Mesenchymal stem cell (in vitro differentiated cells and primary cell): Measurements from ENCODE around the gene ZFPM1.

Source experiments
- DNase-seq: peaks from one replicate; pipeline ENCODE4 v3.0.0-alpha.2; 2013
- H2AFZ ChIP-seq: one replicate; pipeline ENCODE4 v1.6.1; 2013; ENCODE audit warnings: low read depth, mild to moderate bottlenecking, control low read depth, inconsistent platforms, low read length, moderate library complexity
- H2AK5ac ChIP-seq: 2 replicates; pipeline ENCODE4 v1.6.1; 2013; ENCODE audit warnings: low read length, moderate library complexity, mild to moderate bottlenecking, inconsistent platforms; ENCODE audit not compliant: severe bottlenecking
- H2BK120ac ChIP-seq: one replicate; pipeline ENCODE4 v1.6.1; 2013; ENCODE audit warnings: low read depth, mild to moderate bottlenecking, inconsistent platforms, low read length, moderate library complexity
- H2BK12ac ChIP-seq, 2 experiments: one replicate each; pipeline ENCODE4 v1.6.1; 2013; ENCODE audit warnings: inconsistent platforms in 2 of 2, low read length in 2 of 2, mild to moderate bottlenecking in 2 of 2, moderate library complexity in 2 of 2, control low read depth in 1 of 2
- H2BK15ac ChIP-seq: one replicate; pipeline ENCODE4 v1.6.1; 2013; ENCODE audit warnings: mild to moderate bottlenecking, low read depth, inconsistent platforms; ENCODE audit not compliant: poor library complexity, severe bottlenecking
- H2BK5ac ChIP-seq: 2 replicates; pipeline ENCODE4 v1.6.1; 2013; ENCODE audit warnings: low read depth, mild to moderate bottlenecking, low read length, control low read depth, inconsistent platforms; ENCODE audit not compliant: poor library complexity, severe bottlenecking
- H3K14ac ChIP-seq, 2 experiments: one replicate each; pipeline ENCODE4 v1.6.1; 2013; ENCODE audit warnings: inconsistent platforms in 2 of 2, low read length in 2 of 2, control low read depth in 1 of 2, mild to moderate bottlenecking in 1 of 2, moderate library complexity in 1 of 2
- H3K18ac ChIP-seq, 2 experiments: one replicate each; pipeline ENCODE4 v1.6.1; 2013; ENCODE audit warnings: inconsistent platforms in 2 of 2, low read length in 2 of 2, control low read depth in 1 of 2, low read depth in 1 of 2, mild to moderate bottlenecking in 1 of 2
- H3K23ac ChIP-seq, 2 experiments: one replicate each; pipeline ENCODE4 v1.6.1; 2013; ENCODE audit warnings: inconsistent platforms in 2 of 2, low read length in 2 of 2, mild to moderate bottlenecking in 2 of 2, moderate library complexity in 2 of 2, control low read depth in 1 of 2
- H3K27ac ChIP-seq: 2 replicates; pipeline ENCODE4 v1.5.1; 2013; ENCODE audit warnings: mild to moderate bottlenecking, moderate library complexity, low read length, control low read depth, inconsistent platforms; ENCODE audit not compliant: poor library complexity, severe bottlenecking
- H3K27me3 ChIP-seq, 2 experiments: 2 replicates each; pipeline versions ENCODE4 v1.6.1 to v1.7.0; 2013; ENCODE audit warnings: low read length in 2 of 2, mild to moderate bottlenecking in 2 of 2, moderate library complexity in 2 of 2, control low read depth in 1 of 2, inconsistent platforms in 1 of 2; ENCODE audit not compliant: control insufficient read depth in 1 of 2, insufficient read depth in 1 of 2
- H3K36me3 ChIP-seq, 2 experiments: 2 replicates each; pipeline versions ENCODE4 v1.6.1 to v1.7.0; 2013; ENCODE audit warnings: low read length in 2 of 2, control low read depth in 1 of 2, inconsistent platforms in 1 of 2, low read depth in 1 of 2, mild to moderate bottlenecking in 1 of 2; ENCODE audit not compliant: insufficient read depth in 2 of 2, control insufficient read depth in 1 of 2
- H3K4ac ChIP-seq, 2 experiments: one replicate each; pipeline ENCODE4 v1.6.1; 2013; ENCODE audit warnings: inconsistent platforms in 2 of 2, low read length in 2 of 2, mild to moderate bottlenecking in 2 of 2, moderate library complexity in 2 of 2, control low read depth in 1 of 2, low read depth in 1 of 2
- H3K4me1 ChIP-seq: 2 replicates; pipeline ENCODE4 v1.6.1; 2013; ENCODE audit warnings: low read depth, low read length, control low read depth; ENCODE audit not compliant: control insufficient read depth, insufficient read depth
- H3K4me2 ChIP-seq: 2 replicates; pipeline ENCODE4 v1.6.1; 2013; ENCODE audit warnings: low read length, mild to moderate bottlenecking, inconsistent platforms; ENCODE audit not compliant: poor library complexity, severe bottlenecking
- H3K4me3 ChIP-seq, 2 experiments: 2 replicates each; pipeline versions ENCODE4 v1.5.1 to v1.7.0; 2013; ENCODE audit warnings: low read length in 2 of 2, mild to moderate bottlenecking in 2 of 2, control low read depth in 1 of 2, low read depth in 1 of 2; ENCODE audit not compliant: insufficient read depth in 1 of 2
- H3K79me1 ChIP-seq: replicated peaks from 2 replicates; pipeline ENCODE4 v1.6.1; 2013; ENCODE audit warnings: mild to moderate bottlenecking, control low read depth, low read length, inconsistent platforms; ENCODE audit not compliant: poor library complexity, severe bottlenecking
- H3K9ac ChIP-seq: 2 replicates; pipeline ENCODE4 v1.7.0; 2013; ENCODE audit warnings: mild to moderate bottlenecking, low read length, moderate library complexity
- H3K9me3 ChIP-seq: 2 replicates; pipeline ENCODE4 v1.7.0; 2013; ENCODE audit warnings: mild to moderate bottlenecking, low read length; ENCODE audit not compliant: control insufficient read depth
- H4K8ac ChIP-seq: one replicate; pipeline ENCODE4 v1.6.1; 2013; ENCODE audit warnings: inconsistent platforms, mild to moderate bottlenecking, low read length, moderate library complexity
- H4K91ac ChIP-seq: one replicate; pipeline ENCODE4 v1.6.1; 2013; ENCODE audit warnings: mild to moderate bottlenecking, low read length, inconsistent platforms
- WGBS: methylation state at CpG from one replicate; pipeline ENCODE4 v1.1.7; 2013; ENCODE audit warnings: mixed read lengths; 5-methylcytosine and 5-hydroxymethylcytosine counted together

ZFPM1 gene

GRCh38 chr16:88487920-88488851, 35.1 kb downstream of the ZFPM1 start:
- Histone ChIP-seq H2BK5ac (no peak overlapping the region), H3K9me3 (no peaks in the 10 kb centered on the region), H3K23ac (no peak overlapping the region), H2BK12ac (no peak overlapping the region), H3K36me3 (peaks cover 0 to 53% of the 10 kb centered on the region in 2 experiments), H3K27ac (no peak overlapping the region), H3K4ac (no peak overlapping the region), H3K27me3 (no peaks in the 10 kb centered on the region), H2BK120ac (no peak overlapping the region), H2BK15ac (no peak overlapping the region), H2AK5ac (no peak overlapping the region), H3K4me2 (no peak overlapping the region), H2AFZ (no peak overlapping the region), H3K79me1 (peaks cover 7% of the 10 kb centered on the region), H3K14ac (no peak overlapping the region), H4K91ac (no peak overlapping the region), H3K9ac (no peak overlapping the region), H3K4me1 (peaks cover 2% of the 10 kb centered on the region), H4K8ac (no peak overlapping the region), H3K18ac (no peak overlapping the region), H3K4me3 (no peak overlapping the region)
- WGBS = 92% methylated on average over 50 of the region's 54 CpGs
- DNase-seq = no peak

GRCh38 chr16:88489163-88489741, 36.2 kb downstream of the ZFPM1 start:
- Histone ChIP-seq H3K4me2 (no peak overlapping the region), H2BK120ac (no peak overlapping the region), H3K23ac (no peak overlapping the region), H3K4ac (no peak overlapping the region), H2BK12ac (no peak overlapping the region), H2BK5ac (no peak overlapping the region), H3K14ac (no peak overlapping the region), H2AFZ (no peak overlapping the region), H3K18ac (no peak overlapping the region), H3K9ac (no peak overlapping the region), H3K36me3 (peaks cover 0 to 50% of the 10 kb centered on the region in 2 experiments), H2BK15ac (no peak overlapping the region), H3K4me1 (peaks cover 2% of the 10 kb centered on the region), H4K91ac (no peak overlapping the region), H3K4me3 (no peak overlapping the region), H3K79me1 (peaks cover 7% of the 10 kb centered on the region), H4K8ac (no peak overlapping the region), H3K27ac (no peak overlapping the region), H2AK5ac (no peak overlapping the region), H3K9me3 (no peaks in the 10 kb centered on the region), H3K27me3 (no peaks in the 10 kb centered on the region)
- no peak for DNase-seq
- 92% methylated on average over 24 of the region's 24 CpGs for WGBS

- Histone ChIP-seq H3K4me1 (peaks cover 2% of the 10 kb centered on the region), H2BK15ac (no peak overlapping the region), H3K79me1 (no peaks in the 10 kb centered on the region), H2BK5ac (no peak overlapping the region), H2BK12ac (no peak overlapping the region), H3K9ac (no peak overlapping the region), H3K4ac (no peak overlapping the region), H3K4me2 (no peak overlapping the region), H2AK5ac (no peak overlapping the region), H3K14ac (no peak overlapping the region), H4K91ac (no peak overlapping the region), H3K18ac (no peak overlapping the region), H2AFZ (no peak overlapping the region), H4K8ac (no peak overlapping the region), H2BK120ac (no peak overlapping the region), H3K36me3 (peaks cover 0 to 50% of the 10 kb centered on the region in 2 experiments), H3K23ac (no peak overlapping the region), H3K9me3 (no peaks in the 10 kb centered on the region), H3K4me3 (no peak overlapping the region), H3K27me3 (no peaks in the 10 kb centered on the region), H3K27ac (no peak overlapping the region)
- WGBS = 96% methylated on average over 26 of the region's 26 CpGs
- DNase-seq = no peak
These were observed 38.0 kb downstream of the ZFPM1 start for GRCh38 chr16:88491001-88491559.
